Measurements from ENCODE around the gene IGSF9. TPM values are rescaled to one million over a fixed set of nuclear protein-coding genes. Genes with fewer than 3 reads are reported as not detected.

IGSF9 gene
- total RNA-seq, 1 experiment from 2014 or later: not detected

- H3K27ac ChIP-seq (ENCODE audit: low read length): no peak overlapping the region
- no peak overlapping the region for H3K4me2 ChIP-seq (ENCODE audit: low read depth, low read length, poor library complexity, severe bottlenecking)
- no peaks in the 10 kb centered on the region for H3K79me2 ChIP-seq (ENCODE audit: low read length)
- H3K9me3 ChIP-seq (ENCODE audit: low read length): no peaks in the 10 kb centered on the region
- H3K9ac ChIP-seq (ENCODE audit: low read length): no peak overlapping the region
- no peaks in the 10 kb centered on the region for H4K20me1 ChIP-seq (ENCODE audit: insufficient read depth, low read depth, low read length)
- peaks cover 1% of the 10 kb centered on the region for H3K4me1 ChIP-seq (ENCODE audit: low read length)
- no peaks in the 10 kb centered on the region for H3K27me3 ChIP-seq (ENCODE audit: low read length)
- no peaks in the 10 kb centered on the region for H3K36me3 ChIP-seq (ENCODE audit: insufficient read depth, low read length)
- no peak overlapping the region for H3K4me3 ChIP-seq (ENCODE audit: low read length)
- no peak overlapping the region for H2AFZ ChIP-seq (ENCODE audit: low read length)
- no peaks in the 10 kb centered on the region for H3K9me2 ChIP-seq (replicated peaks; ENCODE audit: insufficient read depth, low read length)
- no peak for DNase-seq
Observed at GRCh38 chr1:159895286-159895685, 50.1 kb downstream of the IGSF9 start.

DNA sequence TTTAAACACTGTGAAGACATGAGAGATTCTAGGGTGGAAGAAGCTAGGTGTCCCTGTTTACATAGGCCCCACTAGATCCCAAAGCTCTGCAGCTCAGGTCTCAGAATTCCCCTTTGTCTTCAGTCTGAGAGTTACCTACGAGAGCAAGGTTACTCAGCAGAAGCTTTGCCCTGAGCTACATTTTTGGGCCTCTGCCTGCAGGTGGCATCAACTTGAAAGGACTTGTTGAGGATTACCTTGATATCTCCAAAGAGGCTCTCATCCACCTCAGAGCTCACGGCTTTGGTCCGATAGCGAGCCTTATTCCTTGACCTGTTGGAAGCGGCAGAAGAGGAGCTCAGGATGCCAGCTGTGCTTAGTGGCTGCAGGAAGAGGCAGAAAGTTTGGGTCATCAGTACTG lies 52.5 kb downstream of the IGSF9 start:
- H3K4me2 ChIP-seq (ENCODE audit: low read depth, low read length, poor library complexity, severe bottlenecking): no peak overlapping the region
- no peak overlapping the region for H3K4me3 ChIP-seq (ENCODE audit: low read length)
- H2AFZ ChIP-seq (ENCODE audit: low read length): no peak overlapping the region
- H3K27me3 ChIP-seq (ENCODE audit: low read length): no peaks in the 10 kb centered on the region
- no peaks in the 10 kb centered on the region for H3K79me2 ChIP-seq (ENCODE audit: low read length)
- DNase-seq: peak; percentile 50
- H3K9me3 ChIP-seq (ENCODE audit: low read length): no peaks in the 10 kb centered on the region
- H3K9me2 ChIP-seq (replicated peaks; ENCODE audit: insufficient read depth, low read length): no peaks in the 10 kb centered on the region
- no peak overlapping the region for H3K27ac ChIP-seq (ENCODE audit: low read length)
- no peaks in the 10 kb centered on the region for H4K20me1 ChIP-seq (ENCODE audit: insufficient read depth, low read depth, low read length)
- H3K4me1 ChIP-seq (ENCODE audit: low read length): peaks cover 17% of the 10 kb centered on the region
- H3K9ac ChIP-seq (ENCODE audit: low read length): no peak overlapping the region
- H3K36me3 ChIP-seq (ENCODE audit: insufficient read depth, low read length): no peaks in the 10 kb centered on the region

- peaks cover 24% of the 10 kb centered on the region for H3K4me1 ChIP-seq (ENCODE audit: low read length)
Observed at GRCh38 chr1:159891275-159892157, 53.9 kb downstream of the IGSF9 start.

DNA sequence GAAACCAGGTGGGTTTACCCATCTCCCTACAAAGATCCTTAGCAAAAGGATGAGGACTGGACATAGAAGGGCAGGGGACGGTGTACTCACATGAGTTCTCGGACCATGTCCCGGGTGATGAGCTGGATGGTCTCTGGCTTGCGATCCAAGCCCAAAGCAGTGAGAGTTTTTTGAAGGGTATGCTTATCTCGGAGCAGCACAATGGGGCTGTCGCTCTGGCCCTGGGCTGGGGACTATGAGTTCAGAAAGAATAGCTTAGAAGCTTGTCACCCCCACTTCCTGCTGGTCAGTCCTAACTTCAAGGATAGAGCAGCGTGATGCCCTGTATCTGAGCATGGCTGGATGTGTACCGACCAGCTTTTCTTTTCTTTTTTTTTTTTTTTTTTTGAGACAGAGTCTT lies 55.0 kb downstream of the IGSF9 start:
- Histone ChIP-seq H2AFZ (ENCODE audit: low read length) (peak overlapping the region; percentile 65), H3K79me2 (ENCODE audit: low read length) (no peaks in the 10 kb centered on the region), H3K9ac (ENCODE audit: low read length) (0 out of 2 replicates have a peak overlapping the region, but pooled peaks have one; percentile 3), H4K20me1 (ENCODE audit: insufficient read depth, low read depth, low read length) (no peaks in the 10 kb centered on the region), H3K9me2 (replicated peaks; ENCODE audit: insufficient read depth, low read length) (no peaks in the 10 kb centered on the region), H3K27ac (ENCODE audit: low read length) (no peak overlapping the region), H3K4me2 (ENCODE audit: low read depth, low read length, poor library complexity, severe bottlenecking) (peak overlapping the region; percentile 30), H3K4me3 (ENCODE audit: low read length) (peak overlapping the region; percentile 5; the same call in 1 of the 2 replicates), H3K27me3 (ENCODE audit: low read length) (no peaks in the 10 kb centered on the region), H3K9me3 (ENCODE audit: low read length) (no peaks in the 10 kb centered on the region), H3K4me1 (ENCODE audit: low read length) (peaks cover 24% of the 10 kb centered on the region), H3K36me3 (ENCODE audit: insufficient read depth, low read length) (no peaks in the 10 kb centered on the region)
- no peak for DNase-seq

More at GRCh38 chr1:159891275-159892157, 53.9 kb downstream of the IGSF9 start:
- Histone ChIP-seq H4K20me1 (ENCODE audit: insufficient read depth, low read depth, low read length) (no peaks in the 10 kb centered on the region), H3K9ac (ENCODE audit: low read length) (no peak overlapping the region), H3K36me3 (ENCODE audit: insufficient read depth, low read length) (no peaks in the 10 kb centered on the region), H3K9me3 (ENCODE audit: low read length) (no peaks in the 10 kb centered on the region), H2AFZ (ENCODE audit: low read length) (no peak overlapping the region), H3K79me2 (ENCODE audit: low read length) (no peaks in the 10 kb centered on the region), H3K27me3 (ENCODE audit: low read length) (no peaks in the 10 kb centered on the region), H3K4me3 (ENCODE audit: low read length) (no peak overlapping the region), H3K9me2 (replicated peaks; ENCODE audit: insufficient read depth, low read length) (no peaks in the 10 kb centered on the region), H3K27ac (ENCODE audit: low read length) (no peak overlapping the region), H3K4me2 (ENCODE audit: low read depth, low read length, poor library complexity, severe bottlenecking) (no peak overlapping the region)
- DNase-seq: peak; percentile 86

DNA sequence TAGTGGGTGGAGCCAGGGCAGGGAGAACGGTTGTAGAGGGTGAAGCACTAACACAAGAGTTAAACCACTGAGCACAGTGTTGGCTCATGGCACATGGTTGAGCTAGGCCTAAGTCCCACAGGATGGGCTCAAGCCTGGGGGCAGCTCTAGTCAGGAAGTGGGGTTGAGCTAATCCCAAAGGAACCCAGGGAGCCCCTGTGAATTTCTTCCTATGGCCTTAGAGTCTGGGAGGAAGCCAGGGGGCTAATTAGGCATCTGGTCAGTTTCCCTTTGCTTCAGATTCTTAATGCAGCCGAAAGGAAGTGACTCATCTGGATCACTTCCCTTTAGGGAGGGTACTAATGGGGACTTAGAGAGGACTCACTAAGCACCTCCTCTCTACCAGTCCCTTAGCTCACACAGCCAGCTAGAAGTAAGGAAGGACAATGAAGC lies 55.6 kb downstream of the IGSF9 start:
- Histone ChIP-seq H3K36me3 (ENCODE audit: insufficient read depth, low read length) (no peaks in the 10 kb centered on the region), H3K27ac (ENCODE audit: low read length) (no peak overlapping the region), H3K4me1 (ENCODE audit: low read length) (peaks cover 24% of the 10 kb centered on the region), H3K4me3 (ENCODE audit: low read length) (peak overlapping the region; percentile 5; the same call in 1 of the 2 replicates), H3K79me2 (ENCODE audit: low read length) (no peaks in the 10 kb centered on the region), H3K27me3 (ENCODE audit: low read length) (no peaks in the 10 kb centered on the region), H2AFZ (ENCODE audit: low read length) (peak overlapping the region; percentile 65), H3K4me2 (ENCODE audit: low read depth, low read length, poor library complexity, severe bottlenecking) (peak overlapping the region; percentile 30), H3K9me3 (ENCODE audit: low read length) (no peaks in the 10 kb centered on the region), H3K9ac (ENCODE audit: low read length) (0 out of 2 replicates have a peak overlapping the region, but pooled peaks have one; percentile 3), H4K20me1 (ENCODE audit: insufficient read depth, low read depth, low read length) (no peaks in the 10 kb centered on the region), H3K9me2 (replicated peaks; ENCODE audit: insufficient read depth, low read length) (no peaks in the 10 kb centered on the region)
- DNase-seq: peak; percentile 74

DNA sequence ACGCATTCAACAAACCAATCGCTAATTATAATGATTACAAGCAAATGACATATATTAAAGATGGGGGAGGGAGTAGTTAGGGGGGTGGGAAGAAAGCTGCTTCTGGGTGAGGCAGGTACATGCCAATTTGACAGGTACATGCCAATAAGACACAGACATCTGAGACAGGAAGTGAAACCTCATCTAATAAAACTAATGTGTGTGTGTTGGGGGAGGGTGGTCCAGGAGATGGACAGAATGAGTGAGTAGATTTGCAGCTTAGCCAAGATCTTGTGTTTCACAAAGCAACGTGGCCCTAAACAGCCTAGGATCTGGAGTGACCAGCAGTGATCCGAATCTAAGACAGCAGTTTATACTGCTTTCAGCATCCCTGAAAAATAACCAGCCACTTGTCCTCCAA lies 56.2 kb downstream of the IGSF9 start:
- peak overlapping the region; percentile 30 for H3K4me2 ChIP-seq (ENCODE audit: low read depth, low read length, poor library complexity, severe bottlenecking)
- peak; percentile 68 for DNase-seq
- H3K27me3 ChIP-seq (ENCODE audit: low read length): no peaks in the 10 kb centered on the region
- 0 out of 2 replicates have a peak overlapping the region, but pooled peaks have one; percentile 2 for H3K9ac ChIP-seq (ENCODE audit: low read length)
- no peaks in the 10 kb centered on the region for H3K9me2 ChIP-seq (replicated peaks; ENCODE audit: insufficient read depth, low read length)
- H3K4me1 ChIP-seq (ENCODE audit: low read length): peaks cover 24% of the 10 kb centered on the region
- H3K27ac ChIP-seq (ENCODE audit: low read length): no peak overlapping the region
- no peaks in the 10 kb centered on the region for H3K36me3 ChIP-seq (ENCODE audit: insufficient read depth, low read length)
- no peaks in the 10 kb centered on the region for H3K9me3 ChIP-seq (ENCODE audit: low read length)
- H3K79me2 ChIP-seq (ENCODE audit: low read length): no peaks in the 10 kb centered on the region
- H2AFZ ChIP-seq (ENCODE audit: low read length): peak overlapping the region; percentile 65; the same call in 1 of the 2 replicates
- no peaks in the 10 kb centered on the region for H4K20me1 ChIP-seq (ENCODE audit: insufficient read depth, low read depth, low read length)
- no peak overlapping the region for H3K4me3 ChIP-seq (ENCODE audit: low read length)

DNA sequence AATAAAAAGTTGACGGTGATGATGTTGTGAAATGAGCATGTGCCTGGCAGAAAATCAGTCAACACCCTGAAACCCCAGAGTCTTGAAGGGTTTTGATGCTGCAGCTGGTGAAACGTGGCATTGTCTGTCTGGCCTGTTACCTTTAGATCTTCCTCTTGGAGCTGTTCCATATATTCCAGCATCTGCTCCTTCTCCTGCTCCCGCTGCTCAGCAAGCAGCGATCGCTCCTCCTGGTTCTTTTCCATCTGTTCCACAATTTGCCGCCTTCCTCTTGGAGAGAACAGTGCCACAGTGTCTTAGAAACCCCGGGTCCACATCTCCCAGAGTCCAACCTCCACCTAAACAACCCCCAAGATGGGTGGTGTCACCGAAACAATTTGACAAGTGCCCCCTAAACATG lies 61.1 kb downstream of the IGSF9 start:
- Histone ChIP-seq H4K20me1 (ENCODE audit: insufficient read depth, low read depth, low read length) (no peaks in the 10 kb centered on the region), H3K79me2 (ENCODE audit: low read length) (no peaks in the 10 kb centered on the region), H3K9ac (ENCODE audit: low read length) (no peak overlapping the region), H3K27me3 (ENCODE audit: low read length) (no peaks in the 10 kb centered on the region), H3K9me3 (ENCODE audit: low read length) (no peaks in the 10 kb centered on the region), H3K4me2 (ENCODE audit: low read depth, low read length, poor library complexity, severe bottlenecking) (no peak overlapping the region), H3K9me2 (replicated peaks; ENCODE audit: insufficient read depth, low read length) (no peaks in the 10 kb centered on the region), H3K36me3 (ENCODE audit: insufficient read depth, low read length) (no peaks in the 10 kb centered on the region), H3K4me1 (ENCODE audit: low read length) (peaks cover 13% of the 10 kb centered on the region), H3K27ac (ENCODE audit: low read length) (no peak overlapping the region), H2AFZ (ENCODE audit: low read length) (no peak overlapping the region), H3K4me3 (ENCODE audit: low read length) (no peak overlapping the region)
- no peak for DNase-seq

DNA sequence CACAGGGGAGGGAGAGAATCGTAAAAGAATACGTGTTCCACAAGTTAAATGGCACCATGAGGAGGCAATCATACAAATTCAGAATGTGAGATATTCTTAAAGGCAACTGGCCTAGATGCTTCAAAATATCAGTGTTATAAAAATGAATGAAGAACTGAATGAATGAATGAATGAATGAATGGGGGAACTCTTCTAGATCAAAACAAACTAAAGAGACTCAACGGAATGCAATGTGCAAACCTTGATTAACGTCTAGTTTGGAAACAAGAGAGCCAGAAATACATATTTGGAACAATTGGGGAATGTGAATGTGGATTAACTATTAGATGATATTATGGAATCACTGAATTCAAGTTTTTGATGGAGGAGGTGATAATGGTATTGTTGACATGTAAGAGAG lies 62.3 kb downstream of the IGSF9 start:
- no peak overlapping the region for H3K9ac ChIP-seq (ENCODE audit: low read length)
- no peaks in the 10 kb centered on the region for H3K9me3 ChIP-seq (ENCODE audit: low read length)
- no peaks in the 10 kb centered on the region for H3K9me2 ChIP-seq (replicated peaks; ENCODE audit: insufficient read depth, low read length)
- H4K20me1 ChIP-seq (ENCODE audit: insufficient read depth, low read depth, low read length): no peaks in the 10 kb centered on the region
- DNase-seq: no peak
- H3K27me3 ChIP-seq (ENCODE audit: low read length): no peaks in the 10 kb centered on the region
- no peak overlapping the region for H3K27ac ChIP-seq (ENCODE audit: low read length)
- no peak overlapping the region for H3K4me3 ChIP-seq (ENCODE audit: low read length)
- H3K36me3 ChIP-seq (ENCODE audit: insufficient read depth, low read length): no peaks in the 10 kb centered on the region
- H3K4me1 ChIP-seq (ENCODE audit: low read length): peaks cover 7% of the 10 kb centered on the region
- H3K4me2 ChIP-seq (ENCODE audit: low read depth, low read length, poor library complexity, severe bottlenecking): no peak overlapping the region
- H3K79me2 ChIP-seq (ENCODE audit: low read length): no peaks in the 10 kb centered on the region
- no peak overlapping the region for H2AFZ ChIP-seq (ENCODE audit: low read length)

Data from Karpas-422 (cell line).